ENCODE results near the gene MYO10. TPM values are rescaled to one million over a fixed set of nuclear protein-coding genes. Genes with fewer than 3 reads are reported as not detected.

MYO10 gene
- total and polyA plus RNA-seq, 2 experiments from 2014 or later = 33.7 to 52.4 TPM

GRCh38 chr5:16773991-16774390 lies 162.1 kb downstream of the MYO10 start:
- no peaks in the 10 kb centered on the region for H3K9me3 ChIP-seq (ENCODE audit: low read depth)
- no peak for DNase-seq (ENCODE audit: low spot score)
- no peaks in the 10 kb centered on the region for H3K36me3 ChIP-seq (replicated peaks; ENCODE audit: insufficient read depth, low read depth)
- H3K4me1 ChIP-seq (ENCODE audit: insufficient read depth) = no peaks in the 10 kb centered on the region
- no peaks in the 10 kb centered on the region for H3K9me2 ChIP-seq (replicated peaks; ENCODE audit: insufficient read depth)
- no peaks in the 10 kb centered on the region for H3K27me3 ChIP-seq
- TF ChIP-seq EZH2 (IDR thresholded peaks at IDR 0.05; ENCODE audit: borderline replicate concordance) = no peak
- TF ChIP-seq, protein P1, sequence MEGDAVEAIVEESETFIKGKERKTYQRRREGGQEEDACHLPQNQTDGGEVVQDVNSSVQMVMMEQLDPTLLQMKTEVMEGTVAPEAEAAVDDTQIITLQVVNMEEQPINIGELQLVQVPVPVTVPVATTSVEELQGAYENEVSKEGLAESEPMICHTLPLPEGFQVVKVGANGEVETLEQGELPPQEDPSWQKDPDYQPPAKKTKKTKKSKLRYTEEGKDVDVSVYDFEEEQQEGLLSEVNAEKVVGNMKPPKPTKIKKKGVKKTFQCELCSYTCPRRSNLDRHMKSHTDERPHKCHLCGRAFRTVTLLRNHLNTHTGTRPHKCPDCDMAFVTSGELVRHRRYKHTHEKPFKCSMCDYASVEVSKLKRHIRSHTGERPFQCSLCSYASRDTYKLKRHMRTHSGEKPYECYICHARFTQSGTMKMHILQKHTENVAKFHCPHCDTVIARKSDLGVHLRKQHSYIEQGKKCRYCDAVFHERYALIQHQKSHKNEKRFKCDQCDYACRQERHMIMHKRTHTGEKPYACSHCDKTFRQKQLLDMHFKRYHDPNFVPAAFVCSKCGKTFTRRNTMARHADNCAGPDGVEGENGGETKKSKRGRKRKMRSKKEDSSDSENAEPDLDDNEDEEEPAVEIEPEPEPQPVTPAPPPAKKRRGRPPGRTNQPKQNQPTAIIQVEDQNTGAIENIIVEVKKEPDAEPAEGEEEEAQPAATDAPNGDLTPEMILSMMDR (IDR thresholded peaks at IDR 0.05; ENCODE audit: poor library complexity) = no peak
- no peak for TF ChIP-seq EZH2phosphoT487 (IDR thresholded peaks at IDR 0.05; ENCODE audit: low read depth, severe bottlenecking, unreplicated experiment)
- H2AFZ ChIP-seq = no peak overlapping the region
- WGBS (ENCODE audit: low lambda C conversion rate, missing lambda C conversion rate) = 75% methylated on average over 3 of the region's 3 CpGs
- H3K4me3 ChIP-seq = no peak overlapping the region
- H3K79me2 ChIP-seq = no peaks in the 10 kb centered on the region
- no peak overlapping the region for H3K4me2 ChIP-seq
- H3K27ac ChIP-seq = no peak overlapping the region
- no peaks in the 10 kb centered on the region for H4K20me1 ChIP-seq (ENCODE audit: insufficient read depth, poor library complexity, severe bottlenecking)

DNA sequence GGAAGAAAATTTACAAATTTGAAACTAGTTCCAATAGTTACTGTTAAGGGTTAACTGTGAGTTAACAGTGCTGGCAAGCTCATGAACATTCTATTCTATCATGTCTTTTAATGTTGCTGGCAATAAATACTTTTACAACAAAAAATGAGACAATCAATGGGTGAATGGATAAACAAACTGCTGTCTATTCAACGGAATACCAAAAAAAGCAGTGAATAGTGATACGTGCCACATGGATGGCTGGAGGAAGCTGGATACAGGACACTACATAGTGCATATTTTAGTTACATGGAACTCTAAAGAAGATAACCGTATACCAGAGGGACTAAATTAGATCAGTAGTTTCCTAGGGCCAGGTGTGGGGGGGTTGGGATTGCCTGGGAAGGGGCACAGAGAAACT lies 163.5 kb downstream of the MYO10 start:
- no peaks in the 10 kb centered on the region for H3K9me2 ChIP-seq (replicated peaks; ENCODE audit: insufficient read depth)
- TF ChIP-seq, protein P1 (IDR thresholded peaks at IDR 0.05; ENCODE audit: poor library complexity) = no peak
- TF ChIP-seq EZH2phosphoT487 (IDR thresholded peaks at IDR 0.05; ENCODE audit: low read depth, severe bottlenecking, unreplicated experiment) = no peak
- TF ChIP-seq EZH2 (IDR thresholded peaks at IDR 0.05; ENCODE audit: borderline replicate concordance) = no peak
- no peak overlapping the region for H3K27ac ChIP-seq
- no peak overlapping the region for H3K4me3 ChIP-seq
- H3K27me3 ChIP-seq = no peaks in the 10 kb centered on the region
- H3K4me1 ChIP-seq (ENCODE audit: insufficient read depth) = no peaks in the 10 kb centered on the region
- no peaks in the 10 kb centered on the region for H3K9me3 ChIP-seq (ENCODE audit: low read depth)
- no peaks in the 10 kb centered on the region for H3K79me2 ChIP-seq
- 41% methylated on average over 3 of the region's 3 CpGs for WGBS (ENCODE audit: low lambda C conversion rate, missing lambda C conversion rate)
- no peaks in the 10 kb centered on the region for H3K36me3 ChIP-seq (replicated peaks; ENCODE audit: insufficient read depth, low read depth)
- DNase-seq (ENCODE audit: low spot score) = no peak
- no peaks in the 10 kb centered on the region for H4K20me1 ChIP-seq (ENCODE audit: insufficient read depth, poor library complexity, severe bottlenecking)
- H2AFZ ChIP-seq = no peak overlapping the region
- H3K4me2 ChIP-seq = no peak overlapping the region

DNA sequence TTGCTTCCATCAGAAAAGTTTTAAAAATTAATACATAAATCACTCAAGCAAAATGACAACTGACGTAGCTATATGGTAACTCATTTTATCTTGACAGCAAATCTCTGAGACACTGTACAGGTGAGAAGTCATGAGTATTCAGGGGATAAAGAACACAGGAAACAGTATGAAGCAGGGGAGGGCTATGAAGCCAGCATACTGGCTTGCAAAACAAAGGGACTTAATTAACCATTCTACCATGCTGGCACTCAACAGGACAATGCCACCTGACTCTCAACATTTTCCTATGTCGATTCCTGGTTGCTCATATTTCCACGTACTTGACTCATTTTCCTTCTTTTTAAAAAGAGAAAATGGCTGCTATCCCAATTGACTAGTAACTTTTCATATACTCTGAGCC lies 167.9 kb downstream of the MYO10 start:
- TF ChIP-seq, protein P1 (IDR thresholded peaks at IDR 0.05; ENCODE audit: poor library complexity) = no peak
- TF ChIP-seq EZH2 (IDR thresholded peaks at IDR 0.05; ENCODE audit: borderline replicate concordance) (no peak), EZH2phosphoT487 (IDR thresholded peaks at IDR 0.05; ENCODE audit: low read depth, severe bottlenecking, unreplicated experiment) (no peak)
- no peak overlapping the region for H3K4me3 ChIP-seq
- WGBS (ENCODE audit: low lambda C conversion rate, missing lambda C conversion rate) = 94% methylated on average over 3 of the region's 3 CpGs
- no peak overlapping the region for H2AFZ ChIP-seq
- no peaks in the 10 kb centered on the region for H3K79me2 ChIP-seq
- no peaks in the 10 kb centered on the region for H3K4me1 ChIP-seq (ENCODE audit: insufficient read depth)
- H3K9me2 ChIP-seq (replicated peaks; ENCODE audit: insufficient read depth) = no peaks in the 10 kb centered on the region
- H3K9me3 ChIP-seq (ENCODE audit: low read depth) = no peaks in the 10 kb centered on the region
- no peak for DNase-seq (ENCODE audit: low spot score)
- H4K20me1 ChIP-seq (ENCODE audit: insufficient read depth, poor library complexity, severe bottlenecking) = no peaks in the 10 kb centered on the region
- H3K4me2 ChIP-seq = no peak overlapping the region
- no peaks in the 10 kb centered on the region for H3K27me3 ChIP-seq
- H3K36me3 ChIP-seq (replicated peaks; ENCODE audit: insufficient read depth, low read depth) = no peaks in the 10 kb centered on the region
- H3K27ac ChIP-seq = no peak overlapping the region

GRCh38 chr5:16763211-16763610 lies 172.9 kb downstream of the MYO10 start:
- H3K4me1 ChIP-seq (ENCODE audit: insufficient read depth) = no peaks in the 10 kb centered on the region
- H2AFZ ChIP-seq = no peak overlapping the region
- no peaks in the 10 kb centered on the region for H4K20me1 ChIP-seq (ENCODE audit: insufficient read depth, poor library complexity, severe bottlenecking)
- no peaks in the 10 kb centered on the region for H3K9me2 ChIP-seq (replicated peaks; ENCODE audit: insufficient read depth)
- no peaks in the 10 kb centered on the region for H3K27me3 ChIP-seq
- no peaks in the 10 kb centered on the region for H3K9me3 ChIP-seq (ENCODE audit: low read depth)
- WGBS (ENCODE audit: low lambda C conversion rate, missing lambda C conversion rate) = 91% methylated on average over 5 of the region's 5 CpGs
- DNase-seq (ENCODE audit: low spot score) = no peak
- no peak overlapping the region for H3K4me2 ChIP-seq
- no peaks in the 10 kb centered on the region for H3K36me3 ChIP-seq (replicated peaks; ENCODE audit: insufficient read depth, low read depth)
- TF ChIP-seq, protein P1 (IDR thresholded peaks at IDR 0.05; ENCODE audit: poor library complexity) = no peak
- no peak for TF ChIP-seq EZH2 (IDR thresholded peaks at IDR 0.05; ENCODE audit: borderline replicate concordance)
- TF ChIP-seq EZH2phosphoT487 (IDR thresholded peaks at IDR 0.05; ENCODE audit: low read depth, severe bottlenecking, unreplicated experiment) = no peak
- H3K27ac ChIP-seq = no peak overlapping the region
- H3K4me3 ChIP-seq = no peak overlapping the region
- no peaks in the 10 kb centered on the region for H3K79me2 ChIP-seq
